Measurements from ENCODE around the gene LAMA3. TPM values are rescaled to one million over a fixed set of nuclear protein-coding genes. Genes with fewer than 3 reads are reported as not detected.

LAMA3 gene
- total and polyA plus RNA-seq, 10 of the 15 experiments (the other 5 are each of a cell fraction or from before 2014, with no cell fraction given): 0.37 to 6.5 (median 5.4) TPM

DNA sequence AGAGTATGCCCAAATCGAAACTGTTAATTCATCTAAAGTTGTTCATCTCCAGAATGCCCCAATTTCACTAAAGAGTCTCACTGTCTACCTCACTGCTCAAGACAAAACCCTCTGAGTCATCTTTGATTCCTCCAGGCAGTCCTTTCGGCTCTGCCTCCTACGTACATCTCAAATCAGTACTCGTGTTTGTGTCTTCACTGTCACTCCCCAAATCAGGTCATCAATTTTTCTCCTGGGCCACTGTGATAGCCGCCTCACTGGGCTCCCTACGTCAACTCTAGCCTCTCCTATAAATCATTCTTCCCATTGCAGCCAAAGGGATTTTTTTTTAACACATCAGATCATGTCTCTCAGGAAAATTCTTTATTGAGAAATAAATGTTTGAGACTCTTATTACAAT, 283.2 kb downstream of the LAMA3 start:
- FAIRE-seq: no peak
- Histone ChIP-seq H2AFZ (ENCODE audit: control insufficient read depth, low read depth, low read length) (no peak overlapping the region; the same call in 1 of the 2 replicates), H3K36me3 (ENCODE audit: control insufficient read depth in 2 of 2, insufficient read depth in 2 of 2, low read length in 1 of 2) (no peaks in the 10 kb centered on the region), H3K9ac (ENCODE audit: control insufficient read depth, insufficient read depth, low read length) (no peak overlapping the region), H4K20me1 (ENCODE audit: control insufficient read depth, insufficient read depth) (no peaks in the 10 kb centered on the region), H3K4me1 (ENCODE audit: control insufficient read depth, insufficient read depth, low read length) (peaks cover 25% of the 10 kb centered on the region), H3K79me2 (ENCODE audit: control insufficient read depth, insufficient read depth, low read length) (no peaks in the 10 kb centered on the region), H3K4me3 (no peak overlapping the region), H3K27ac (ENCODE audit: control insufficient read depth, insufficient read depth) (no peak overlapping the region), H3K4me2 (ENCODE audit: control insufficient read depth, insufficient read depth) (no peak overlapping the region), H3K9me3 (replicated peaks; ENCODE audit: control insufficient read depth, insufficient read depth, low read length) (peaks cover 2% of the 10 kb centered on the region; the same call in 2 of the 3 replicates), H3K27me3 (replicated peaks in 1 of 2; ENCODE audit: control insufficient read depth in 2 of 2, insufficient read depth in 2 of 2, low read length in 1 of 2) (no peaks in the 10 kb centered on the region)
- no TSS peak for BruUV-seq (replicated peaks)
- WGBS (ENCODE audit: insufficient coverage, insufficient replicate concordance, low lambda C conversion rate, missing lambda C conversion rate): 0% methylated on average over 6 of the region's 6 CpGs
- RAD21 ChIA-PET (ENCODE audit: unreplicated experiment): interaction anchor here (0.7 to 1.6 kb wide), 3 partner anchors 8 to 144 kb away, joined by 3 to 7 read pairs (median 3); no protein-coding TSS in a partner anchor
- POLR2A ChIA-PET: interaction anchor here (0.8 kb wide), 1 partner anchor 38 kb away, joined by 3 read pairs; no protein-coding TSS in a partner anchor
- in situ Hi-C loops (cut with MboI) (no loop called here), intact Hi-C loops (cut with micrococcal nuclease; ENCODE audit: unreplicated experiment) (no loop called here)
- CTCF ChIA-PET: interaction anchor here (1.0 to 1.3 kb wide), 4 partner anchors 27 to 351 kb away, joined by 3 to 5 read pairs (median 3); no protein-coding TSS in a partner anchor
- ATAC-seq: peak; percentile 82
- DNase-seq (ENCODE audit: low read depth, low spot score): peak; percentile 39
- SMC1A ChIA-PET (ENCODE audit: uncharacterized antibody, unreplicated experiment): interaction anchor here (0.7 to 1.6 kb wide), 5 partner anchors 9 to 43 kb away, joined by 3 to 7 read pairs (median 3); partner anchors contain the start of gene TTC39C
- no peak for TF ChIP-seq TCF12 (IDR thresholded peaks at IDR 0.05; ENCODE audit: low read depth, low read length)
- TF ChIP-seq ZSCAN29 (IDR thresholded peaks at IDR 0.05): no peak
- TF ChIP-seq, protein P1, sequence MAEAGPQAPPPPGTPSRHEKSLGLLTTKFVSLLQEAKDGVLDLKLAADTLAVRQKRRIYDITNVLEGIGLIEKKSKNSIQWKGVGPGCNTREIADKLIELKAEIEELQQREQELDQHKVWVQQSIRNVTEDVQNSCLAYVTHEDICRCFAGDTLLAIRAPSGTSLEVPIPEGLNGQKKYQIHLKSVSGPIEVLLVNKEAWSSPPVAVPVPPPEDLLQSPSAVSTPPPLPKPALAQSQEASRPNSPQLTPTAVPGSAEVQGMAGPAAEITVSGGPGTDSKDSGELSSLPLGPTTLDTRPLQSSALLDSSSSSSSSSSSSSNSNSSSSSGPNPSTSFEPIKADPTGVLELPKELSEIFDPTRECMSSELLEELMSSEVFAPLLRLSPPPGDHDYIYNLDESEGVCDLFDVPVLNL (IDR thresholded peaks at IDR 0.05; ENCODE audit: low read depth, low read length): no peak
- TF ChIP-seq, protein P2, sequence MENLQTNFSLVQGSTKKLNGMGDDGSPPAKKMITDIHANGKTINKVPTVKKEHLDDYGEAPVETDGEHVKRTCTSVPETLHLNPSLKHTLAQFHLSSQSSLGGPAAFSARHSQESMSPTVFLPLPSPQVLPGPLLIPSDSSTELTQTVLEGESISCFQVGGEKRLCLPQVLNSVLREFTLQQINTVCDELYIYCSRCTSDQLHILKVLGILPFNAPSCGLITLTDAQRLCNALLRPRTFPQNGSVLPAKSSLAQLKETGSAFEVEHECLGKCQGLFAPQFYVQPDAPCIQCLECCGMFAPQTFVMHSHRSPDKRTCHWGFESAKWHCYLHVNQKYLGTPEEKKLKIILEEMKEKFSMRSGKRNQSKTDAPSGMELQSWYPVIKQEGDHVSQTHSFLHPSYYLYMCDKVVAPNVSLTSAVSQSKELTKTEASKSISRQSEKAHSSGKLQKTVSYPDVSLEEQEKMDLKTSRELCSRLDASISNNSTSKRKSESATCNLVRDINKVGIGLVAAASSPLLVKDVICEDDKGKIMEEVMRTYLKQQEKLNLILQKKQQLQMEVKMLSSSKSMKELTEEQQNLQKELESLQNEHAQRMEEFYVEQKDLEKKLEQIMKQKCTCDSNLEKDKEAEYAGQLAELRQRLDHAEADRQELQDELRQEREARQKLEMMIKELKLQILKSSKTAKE (IDR thresholded peaks at IDR 0.05; ENCODE audit: low read depth, poor library complexity, severe bottlenecking): no peak
- TF ChIP-seq SMAD1 (IDR thresholded peaks at IDR 0.05; ENCODE audit: low read depth, partially characterized antibody): no peak
- no peak for TF ChIP-seq NRF1 (conservative IDR thresholded peaks at IDR 0.05; ENCODE audit: low read depth, low read length)
- no peak for TF ChIP-seq NBN (IDR thresholded peaks at IDR 0.05)
- no peak for TF ChIP-seq RELA (IDR thresholded peaks at IDR 0.05; ENCODE audit: borderline replicate concordance, partially characterized antibody)
- no peak for TF ChIP-seq NFYA (IDR thresholded peaks at IDR 0.05; ENCODE audit: borderline replicate concordance, low read depth, low read length)
- no peak for TF ChIP-seq GABPA (IDR thresholded peaks at IDR 0.05; ENCODE audit: low read depth)
- TF ChIP-seq, protein P3, sequence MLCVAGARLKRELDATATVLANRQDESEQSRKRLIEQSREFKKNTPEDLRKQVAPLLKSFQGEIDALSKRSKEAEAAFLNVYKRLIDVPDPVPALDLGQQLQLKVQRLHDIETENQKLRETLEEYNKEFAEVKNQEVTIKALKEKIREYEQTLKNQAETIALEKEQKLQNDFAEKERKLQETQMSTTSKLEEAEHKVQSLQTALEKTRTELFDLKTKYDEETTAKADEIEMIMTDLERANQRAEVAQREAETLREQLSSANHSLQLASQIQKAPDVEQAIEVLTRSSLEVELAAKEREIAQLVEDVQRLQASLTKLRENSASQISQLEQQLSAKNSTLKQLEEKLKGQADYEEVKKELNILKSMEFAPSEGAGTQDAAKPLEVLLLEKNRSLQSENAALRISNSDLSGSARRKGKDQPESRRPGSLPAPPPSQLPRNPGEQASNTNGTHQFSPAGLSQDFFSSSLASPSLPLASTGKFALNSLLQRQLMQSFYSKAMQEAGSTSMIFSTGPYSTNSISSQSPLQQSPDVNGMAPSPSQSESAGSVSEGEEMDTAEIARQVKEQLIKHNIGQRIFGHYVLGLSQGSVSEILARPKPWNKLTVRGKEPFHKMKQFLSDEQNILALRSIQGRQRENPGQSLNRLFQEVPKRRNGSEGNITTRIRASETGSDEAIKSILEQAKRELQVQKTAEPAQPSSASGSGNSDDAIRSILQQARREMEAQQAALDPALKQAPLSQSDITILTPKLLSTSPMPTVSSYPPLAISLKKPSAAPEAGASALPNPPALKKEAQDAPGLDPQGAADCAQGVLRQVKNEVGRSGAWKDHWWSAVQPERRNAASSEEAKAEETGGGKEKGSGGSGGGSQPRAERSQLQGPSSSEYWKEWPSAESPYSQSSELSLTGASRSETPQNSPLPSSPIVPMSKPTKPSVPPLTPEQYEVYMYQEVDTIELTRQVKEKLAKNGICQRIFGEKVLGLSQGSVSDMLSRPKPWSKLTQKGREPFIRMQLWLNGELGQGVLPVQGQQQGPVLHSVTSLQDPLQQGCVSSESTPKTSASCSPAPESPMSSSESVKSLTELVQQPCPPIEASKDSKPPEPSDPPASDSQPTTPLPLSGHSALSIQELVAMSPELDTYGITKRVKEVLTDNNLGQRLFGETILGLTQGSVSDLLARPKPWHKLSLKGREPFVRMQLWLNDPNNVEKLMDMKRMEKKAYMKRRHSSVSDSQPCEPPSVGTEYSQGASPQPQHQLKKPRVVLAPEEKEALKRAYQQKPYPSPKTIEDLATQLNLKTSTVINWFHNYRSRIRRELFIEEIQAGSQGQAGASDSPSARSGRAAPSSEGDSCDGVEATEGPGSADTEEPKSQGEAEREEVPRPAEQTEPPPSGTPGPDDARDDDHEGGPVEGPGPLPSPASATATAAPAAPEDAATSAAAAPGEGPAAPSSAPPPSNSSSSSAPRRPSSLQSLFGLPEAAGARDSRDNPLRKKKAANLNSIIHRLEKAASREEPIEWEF (IDR thresholded peaks at IDR 0.05; ENCODE audit: insufficient replicate concordance, low read depth, low read length): no peak
- peak; percentile 75 for TF ChIP-seq JUNB (IDR thresholded peaks at IDR 0.05)
- no peak for TF ChIP-seq ZNF207 (IDR thresholded peaks at IDR 0.05; ENCODE audit: borderline replicate concordance)
- no peak for TF ChIP-seq RCOR1 (conservative IDR thresholded peaks at IDR 0.05; ENCODE audit: low read depth, low read length)
- TF ChIP-seq RAD51 (IDR thresholded peaks at IDR 0.05): no peak
- peak; percentile 78; the same call in 1 of the 2 replicates for TF ChIP-seq NFIC (IDR thresholded peaks at IDR 0.05; ENCODE audit: low read depth, low read length)

Data from GM12878 (cell line).